G401.6 (cell line): ENCODE data around the gene EIPR1.

Source experiments
- FAIRE-seq: peaks from 2 replicates; lab custom pipeline; 2012; peaks lifted over from hg19 to GRCh38; lab: Jason Lieb, UNC

Gene EIPR1

DNA sequence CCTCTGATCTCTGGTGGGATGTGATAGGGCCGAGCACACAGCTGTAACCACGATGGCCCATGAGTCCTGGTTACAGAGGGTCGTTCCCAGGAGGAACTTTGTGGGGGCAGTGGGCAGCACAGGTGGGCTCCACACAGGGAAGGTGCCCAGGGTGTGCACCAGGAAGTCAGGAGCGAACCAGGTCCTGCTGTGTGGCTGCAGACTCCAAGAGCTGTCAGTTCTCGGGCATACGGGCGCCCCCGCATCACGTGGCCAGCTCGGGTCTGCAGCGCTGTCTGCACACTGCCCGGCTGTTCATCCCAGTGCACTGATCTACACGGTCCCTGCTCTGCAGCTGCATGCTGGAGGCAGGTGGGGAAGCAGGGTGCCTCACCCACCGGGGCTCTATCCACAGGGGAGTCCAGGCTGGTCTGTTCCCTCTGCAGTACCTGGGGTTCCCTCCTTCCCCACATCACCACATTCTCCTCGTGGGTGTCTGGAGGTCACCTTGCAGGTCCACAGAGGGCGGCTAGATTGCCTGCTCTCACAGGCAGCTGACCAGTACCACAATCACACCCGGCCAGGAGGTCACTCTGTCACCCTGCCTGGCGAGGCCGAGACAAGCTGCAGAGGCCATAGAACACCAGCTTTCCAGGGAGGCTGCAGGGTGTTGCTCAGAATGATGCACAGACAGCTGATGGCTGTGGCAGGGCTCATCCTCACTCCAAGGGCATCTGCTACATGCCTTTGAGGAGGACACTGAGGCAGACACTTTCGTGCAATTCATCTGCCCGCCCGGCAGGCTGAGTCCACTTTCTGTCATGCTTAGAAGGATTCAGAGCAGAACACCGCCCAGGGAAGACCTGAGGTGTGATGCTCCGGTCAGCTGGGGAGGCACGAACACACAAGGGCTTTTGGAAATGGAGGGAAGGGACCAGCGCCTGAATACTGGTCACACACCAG lies 202.7 kb downstream of the EIPR1 start:
- FAIRE-seq, result no peak

DNA sequence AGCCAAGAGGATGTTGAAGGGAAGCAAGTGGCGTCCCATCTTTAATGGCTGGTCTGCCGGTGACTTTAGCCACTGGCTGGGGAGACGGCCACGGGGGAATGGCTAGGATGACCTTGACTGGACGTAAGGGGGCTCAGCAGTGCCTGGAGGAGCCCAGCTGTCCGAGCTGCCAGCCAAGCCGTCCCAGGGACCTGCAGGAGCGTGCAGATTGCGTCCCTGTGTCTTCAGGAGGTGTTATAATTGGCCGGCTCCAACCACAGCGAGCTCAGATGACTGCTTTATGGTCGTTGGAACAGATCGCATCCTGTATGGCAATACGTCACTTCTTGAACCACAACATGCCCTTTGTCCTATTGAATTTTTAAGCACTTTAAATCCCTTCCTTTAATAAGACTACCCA lies 204.6 kb downstream of the EIPR1 start:
- FAIRE-seq, result no peak

DNA sequence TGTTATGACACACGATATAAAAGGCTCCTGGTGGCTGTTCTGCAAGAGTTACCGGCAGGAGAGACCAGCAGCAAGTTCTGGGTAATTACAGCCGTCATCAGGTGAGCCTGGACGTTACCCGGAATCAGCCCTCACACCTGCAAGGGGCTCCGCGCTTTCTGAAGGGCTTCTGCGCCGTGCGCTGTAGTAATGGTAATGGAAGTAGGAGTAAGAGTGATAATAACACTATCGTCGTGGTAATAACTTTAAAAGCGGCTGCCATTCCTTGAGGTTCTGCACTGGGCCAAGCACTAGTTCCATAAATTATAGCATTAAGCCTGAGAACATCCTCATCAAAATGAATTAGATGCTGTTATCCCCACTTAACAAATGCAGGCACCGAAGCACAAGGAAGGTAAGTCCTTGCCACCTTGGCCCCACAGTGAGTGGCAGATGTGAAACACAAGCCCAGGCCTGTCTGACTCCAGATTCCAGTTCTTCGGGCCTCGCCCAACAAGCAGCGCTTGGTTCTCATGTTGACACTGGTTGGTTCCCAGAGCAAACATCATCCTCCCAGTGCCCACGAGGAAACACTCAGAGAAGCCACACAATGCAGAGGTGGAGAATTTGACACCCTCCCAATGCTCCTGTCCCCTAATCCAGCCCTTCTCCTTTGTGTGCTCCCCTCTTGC lies 205.2 kb downstream of the EIPR1 start:
- FAIRE-seq, result no peak

GRCh38 chr2:3171564-3172264 lies 205.9 kb downstream of the EIPR1 start:
- FAIRE-seq, result no peak

DNA sequence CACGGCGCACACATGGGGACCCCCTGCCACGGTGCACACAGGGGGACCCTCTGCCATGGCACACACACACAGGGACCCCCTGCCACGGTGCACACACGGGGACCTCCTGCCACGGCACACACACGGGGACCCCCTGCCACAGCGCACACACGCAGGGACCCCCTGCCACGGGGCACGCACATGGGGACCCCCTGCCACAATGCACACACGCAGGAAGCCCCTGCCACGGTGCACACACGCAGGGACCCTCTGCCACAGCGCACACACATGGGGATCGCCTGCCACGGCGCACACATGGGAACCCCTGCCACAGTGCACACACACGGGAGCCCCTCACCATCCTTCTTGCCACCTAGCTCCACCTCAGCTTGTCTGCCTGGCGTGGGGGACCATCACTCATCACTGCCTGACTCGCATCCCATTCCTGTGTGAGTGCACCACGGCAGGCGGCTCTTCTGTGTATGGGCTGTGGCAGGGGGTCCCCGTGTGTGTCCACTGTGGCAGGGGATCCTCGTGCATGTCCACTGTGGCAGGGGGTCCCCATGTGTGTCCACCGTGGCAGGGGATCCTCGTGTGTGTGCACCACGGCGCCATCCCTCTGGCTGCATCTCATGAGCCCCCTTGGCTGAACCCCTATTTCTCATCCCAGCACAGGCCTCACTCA lies 206.7 kb downstream of the EIPR1 start:
- FAIRE-seq, result no peak

DNA sequence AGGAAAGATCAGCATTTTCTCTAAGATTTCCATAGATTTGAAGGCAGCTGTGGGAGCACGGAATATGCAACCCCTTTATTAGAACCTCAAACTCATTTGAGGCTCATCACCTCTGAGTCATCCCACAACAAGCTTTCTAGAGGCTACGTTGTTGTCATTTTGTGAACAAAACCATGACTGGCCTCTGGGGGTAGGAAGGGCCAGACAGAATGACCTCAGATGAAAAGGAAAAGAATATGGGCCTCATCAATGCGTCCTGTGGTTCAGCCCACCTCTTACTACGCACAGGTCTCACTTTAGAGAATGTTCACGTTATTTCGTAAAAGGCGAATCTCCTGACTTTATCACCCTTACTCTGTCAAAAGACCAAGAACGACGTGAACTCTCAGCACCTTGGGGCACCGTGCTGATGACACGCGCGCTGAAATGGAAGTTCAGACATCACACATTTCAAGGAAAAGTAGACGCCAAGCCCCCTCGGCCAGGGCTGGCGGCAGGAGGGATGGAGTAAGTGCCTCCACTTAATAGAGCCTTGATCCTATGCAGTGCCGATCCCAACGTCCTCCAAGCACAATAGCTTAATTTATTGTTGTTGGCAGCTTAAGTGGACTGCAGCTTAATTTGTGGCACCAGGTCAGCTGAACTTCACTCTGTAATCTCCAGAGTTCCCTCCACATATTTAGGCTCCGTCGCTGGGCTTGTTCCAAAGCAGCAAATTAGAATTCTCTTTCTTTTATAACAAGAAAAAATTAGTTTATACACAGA lies 208.3 kb downstream of the EIPR1 start:
- no peak for FAIRE-seq

DNA sequence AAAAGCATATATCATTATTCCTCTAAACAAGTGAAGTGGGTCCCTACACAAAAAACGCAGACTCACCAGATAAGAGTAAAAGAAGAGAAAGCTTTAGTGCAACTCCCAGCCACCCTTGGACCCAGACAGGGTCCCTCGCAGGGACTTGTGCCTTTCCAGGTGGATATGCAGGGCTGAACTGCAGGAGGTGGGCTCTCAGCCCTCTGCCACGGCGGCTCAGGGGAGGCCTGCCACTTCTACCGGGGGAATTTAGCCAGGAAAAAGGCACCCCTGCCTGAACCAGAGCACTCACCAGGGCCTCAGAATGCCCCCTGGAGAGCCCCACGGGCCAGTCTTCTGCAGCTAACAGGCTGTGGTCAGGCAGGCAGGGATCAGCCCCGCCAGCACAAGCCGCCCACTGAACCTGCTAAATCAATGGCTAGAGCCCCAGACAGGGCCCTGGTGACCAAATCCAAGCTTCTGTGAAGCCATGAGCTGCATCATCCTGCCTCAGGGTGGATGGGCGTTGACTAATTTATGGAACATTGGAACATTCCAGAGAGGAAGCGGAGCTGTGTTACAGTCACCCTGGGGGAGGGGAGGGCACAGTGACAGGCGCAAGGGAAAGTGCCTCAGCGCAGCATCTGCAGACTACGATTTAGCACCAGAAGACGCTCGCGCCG lies 209.3 kb downstream of the EIPR1 start:
- FAIRE-seq, result no peak

DNA sequence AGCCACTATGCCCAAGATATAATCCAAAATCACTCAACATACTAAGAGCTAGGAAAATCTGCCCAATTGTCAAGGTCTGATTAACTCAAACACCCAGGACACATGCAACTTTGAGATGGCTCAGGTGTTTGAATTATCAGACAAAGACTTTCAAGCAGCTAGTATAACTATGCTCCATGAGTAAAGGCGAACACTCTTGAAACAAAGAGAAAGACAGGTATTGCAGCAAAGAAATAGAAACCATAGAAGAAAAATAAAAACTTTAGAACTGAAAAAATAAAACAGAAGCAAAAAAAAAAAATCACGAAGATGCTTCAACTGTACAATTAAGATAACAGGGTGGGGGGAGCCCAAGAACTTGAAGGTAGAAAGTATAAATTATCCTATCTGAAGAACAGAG lies 214.2 kb downstream of the EIPR1 start:
- no peak for FAIRE-seq

DNA sequence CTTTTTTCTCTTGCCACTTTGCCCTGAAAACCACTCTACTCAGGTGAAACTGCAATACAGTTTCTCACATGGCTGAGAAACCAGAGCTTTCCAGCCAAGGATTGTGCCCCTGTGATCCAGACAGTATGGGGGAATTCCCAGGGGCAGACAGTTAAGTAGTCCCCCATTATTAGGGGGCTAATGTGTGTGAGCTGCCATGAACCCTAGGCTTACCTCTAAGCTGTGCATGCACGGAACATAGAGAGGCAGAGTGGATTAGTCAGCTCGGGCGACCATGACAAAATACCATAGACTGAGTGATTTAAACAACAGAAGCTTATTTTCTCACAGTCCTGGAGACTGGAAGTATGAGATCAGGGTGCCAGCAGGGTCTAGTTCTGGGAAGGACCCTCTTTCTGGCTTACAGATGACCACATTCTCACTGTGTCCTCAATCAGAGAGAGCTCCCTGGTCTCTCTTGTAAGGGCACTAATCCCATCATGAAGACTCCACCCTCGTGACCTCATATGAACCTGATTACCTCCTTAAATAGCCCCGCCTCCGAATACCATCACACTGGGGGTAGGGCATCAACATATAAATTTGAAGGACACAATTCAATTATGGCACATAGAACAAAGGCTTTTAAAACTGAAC lies 215.1 kb downstream of the EIPR1 start:
- FAIRE-seq, result no peak

DNA sequence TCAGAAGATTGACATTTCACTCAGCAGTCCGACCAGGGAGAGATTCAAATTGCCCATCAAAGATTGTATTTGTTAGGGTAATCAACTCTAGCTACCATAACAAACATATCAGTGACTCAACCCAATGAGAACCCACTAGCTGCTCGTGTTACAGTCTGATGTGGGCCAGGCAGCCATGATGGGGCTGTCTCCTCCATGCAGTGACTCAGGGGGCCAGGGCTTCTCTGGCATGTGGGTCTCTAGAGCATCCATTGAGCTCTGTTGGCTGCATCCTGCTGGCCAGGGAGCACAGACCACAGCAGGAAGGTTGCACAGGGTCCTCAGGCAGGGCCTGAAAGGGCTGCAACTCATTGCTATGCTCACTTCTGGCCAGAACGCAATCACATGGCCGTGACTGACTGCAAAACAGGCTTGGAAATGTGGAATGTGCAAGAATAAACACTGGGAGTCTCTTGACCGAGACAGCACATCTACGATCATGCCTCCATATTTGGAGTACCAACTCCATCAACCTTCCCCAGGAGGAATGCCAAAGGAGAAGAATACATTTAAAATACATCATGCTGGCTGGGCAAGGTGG lies 216.8 kb downstream of the EIPR1 start:
- FAIRE-seq, result no peak

DNA sequence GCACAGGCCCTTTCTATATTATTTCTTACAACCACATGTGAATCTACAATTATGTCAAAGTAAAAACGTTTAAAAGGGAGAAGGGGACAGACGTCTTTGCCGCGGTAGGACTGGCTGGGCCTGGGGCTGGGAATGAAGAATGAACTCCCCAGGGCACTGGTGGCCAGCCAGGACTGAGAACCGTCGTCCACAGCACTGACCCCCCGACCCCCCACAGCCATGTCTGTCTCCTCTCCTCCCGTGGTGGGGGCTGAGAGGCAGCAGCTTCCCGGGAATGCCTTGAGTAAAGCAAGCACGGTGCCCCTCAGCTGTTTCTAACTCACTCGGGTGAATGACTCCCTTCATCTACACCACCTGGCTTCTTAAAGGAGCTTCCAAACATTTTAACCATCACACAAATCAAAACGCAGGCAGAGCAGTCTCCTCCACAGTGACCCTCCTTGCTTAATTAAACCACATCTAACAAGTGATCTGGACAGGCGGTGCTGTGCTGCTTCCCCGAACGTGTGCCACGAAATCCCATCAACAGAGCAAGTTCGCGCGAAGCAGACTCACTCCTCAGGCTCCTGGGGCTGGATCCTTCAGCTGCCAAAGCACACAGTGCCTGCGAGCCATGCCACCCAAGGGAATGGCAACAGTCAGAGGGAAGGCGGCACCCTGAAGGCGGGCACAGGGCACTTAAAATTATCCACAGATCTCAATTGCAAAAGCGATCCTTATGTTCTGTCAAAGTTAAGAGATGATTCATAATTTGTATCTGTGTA lies 217.7 kb downstream of the EIPR1 start:
- FAIRE-seq, result no peak

GRCh38 chr2:3154700-3155099 lies 222.9 kb downstream of the EIPR1 start:
- no peak for FAIRE-seq

DNA sequence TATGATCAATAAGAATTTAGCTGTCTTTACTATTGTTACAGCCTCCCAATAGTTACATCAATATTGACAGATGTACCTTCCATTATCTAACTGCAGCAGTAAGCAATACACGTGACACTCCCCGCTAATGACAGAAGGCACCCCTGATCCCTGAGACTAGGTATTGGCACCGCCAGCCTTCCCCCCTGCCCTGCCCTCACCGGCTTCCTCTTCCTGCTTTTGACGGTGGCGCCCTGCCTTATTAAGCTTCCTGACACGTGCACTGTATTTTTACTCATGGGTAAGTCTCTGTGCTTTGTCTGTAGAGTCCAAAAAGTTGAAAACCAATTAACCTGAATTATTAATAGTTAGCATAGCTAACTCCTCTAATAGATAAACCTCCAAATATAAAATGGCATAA lies 223.5 kb downstream of the EIPR1 start:
- FAIRE-seq, result no peak

DNA sequence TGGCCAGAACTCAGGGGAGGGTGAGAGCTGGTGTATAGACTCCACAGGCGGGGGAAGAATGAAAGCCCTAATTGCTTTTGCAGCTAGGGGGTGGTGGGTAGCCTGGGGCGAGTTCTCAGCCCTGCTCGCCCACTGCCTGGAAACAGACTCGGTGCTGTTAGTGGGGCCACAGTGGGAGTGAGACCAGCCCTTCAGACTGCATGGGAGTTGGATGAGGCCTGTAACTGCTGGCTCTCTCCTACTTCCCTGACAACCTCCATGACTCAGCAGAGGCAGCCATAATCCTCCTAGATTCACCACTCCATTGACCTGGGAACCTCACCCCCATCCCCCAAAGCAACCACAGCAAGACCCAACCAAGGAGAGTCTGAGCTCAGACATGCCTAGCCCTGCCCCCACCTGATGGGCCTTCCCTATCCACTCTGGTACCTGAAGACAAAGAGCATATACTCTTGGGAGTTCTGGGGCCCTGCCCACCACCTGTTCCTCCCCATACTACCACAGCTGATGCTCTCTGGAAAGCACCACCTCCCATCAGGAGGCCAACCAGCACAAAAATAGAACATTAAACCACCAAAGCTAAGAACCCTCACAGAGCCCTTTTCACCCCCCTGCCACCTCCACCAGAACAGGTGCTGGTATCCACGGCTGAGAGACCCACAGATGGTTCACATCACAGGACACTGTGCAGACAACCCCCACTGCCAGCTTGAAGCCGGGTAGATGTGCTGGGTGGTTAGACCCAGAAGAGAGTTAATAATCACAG lies 226.3 kb downstream of the EIPR1 start:
- FAIRE-seq, result no peak

DNA sequence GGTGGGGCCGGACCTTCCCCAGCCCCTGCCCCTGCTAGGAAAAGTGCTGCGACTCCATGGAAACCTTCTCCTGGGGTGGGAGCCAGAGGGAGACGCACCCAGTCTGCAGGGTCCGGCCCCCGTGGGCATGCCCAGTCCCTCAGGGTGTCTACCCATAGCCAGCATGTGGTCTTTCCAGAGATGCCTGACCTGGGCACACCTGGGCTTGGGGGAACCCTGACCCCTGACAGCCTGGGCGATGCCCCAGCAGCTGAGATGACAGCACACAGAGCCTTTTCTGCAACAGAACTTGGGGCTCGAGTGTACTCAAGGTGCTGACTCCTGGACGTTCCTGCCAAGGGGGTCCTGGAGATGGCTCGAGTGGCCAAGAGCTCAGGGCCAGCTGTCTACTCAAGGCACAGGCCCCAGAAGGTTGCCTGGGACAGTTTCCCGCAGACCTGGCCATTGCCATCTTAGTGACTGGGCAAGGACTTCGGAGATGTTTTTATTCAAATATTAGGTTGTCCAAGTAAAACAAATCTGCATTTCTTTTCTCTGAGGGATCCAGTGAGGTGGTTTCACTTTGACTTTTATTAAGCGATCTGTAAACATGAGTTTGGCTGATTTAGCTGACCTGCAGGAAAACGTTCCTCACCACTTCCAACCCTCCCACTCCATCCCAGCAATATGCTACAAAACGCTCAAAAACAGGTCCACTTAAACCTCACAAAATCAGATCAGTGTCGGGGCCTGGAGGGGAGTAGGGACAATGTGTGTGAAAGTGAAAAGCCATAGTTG lies 228.0 kb downstream of the EIPR1 start:
- FAIRE-seq, result no peak

GRCh38 chr2:3148716-3149115 lies 228.9 kb downstream of the EIPR1 start:
- FAIRE-seq, result no peak

DNA sequence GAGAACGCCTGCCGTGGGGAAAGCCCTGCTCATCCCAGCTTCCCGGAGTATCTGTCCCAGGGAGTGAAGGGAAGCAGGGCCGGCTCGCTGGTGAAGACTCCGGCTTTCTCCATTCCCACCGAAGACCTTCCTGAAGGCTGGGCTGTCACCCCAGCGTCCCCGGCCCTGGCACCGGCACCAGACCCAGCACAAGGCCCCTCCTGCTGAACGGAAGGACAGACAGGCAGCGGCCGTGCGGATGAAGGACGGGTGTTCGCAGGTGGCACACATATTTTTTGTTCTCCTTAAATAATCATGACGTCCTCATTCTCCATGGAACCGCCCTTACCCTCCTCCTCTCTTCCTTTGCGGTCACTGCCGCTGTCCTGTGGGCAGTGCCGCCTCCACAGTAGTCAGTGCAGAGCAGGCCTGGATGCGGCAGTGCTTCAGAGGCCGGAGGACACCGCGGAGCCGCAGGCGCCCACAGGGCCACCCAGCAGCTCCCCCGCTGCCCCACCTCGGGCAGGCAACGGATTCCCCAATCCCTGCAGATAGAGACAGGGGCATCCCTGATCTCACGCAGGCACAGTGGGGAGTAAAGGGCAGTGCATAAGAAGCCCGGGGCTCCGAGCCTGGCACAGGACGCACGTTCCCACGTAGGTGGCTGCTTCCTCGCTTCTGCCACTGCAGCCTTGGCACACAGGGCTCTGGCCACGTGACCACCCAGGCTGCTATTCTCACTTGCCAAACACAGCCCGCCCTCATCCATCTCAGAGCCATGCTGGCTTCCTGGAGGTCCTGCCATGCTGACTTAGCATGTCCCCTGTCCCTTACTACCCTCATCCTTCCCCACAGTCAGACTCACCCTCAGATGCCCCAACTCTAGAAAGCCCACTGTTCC lies 229.7 kb downstream of the EIPR1 start:
- no peak for FAIRE-seq
